MM.1S (cell line): ENCODE measurements around the gene TNFRSF8.

Experiments used
- DNase-seq: peaks from one replicate; pipeline ENCODE4 v3.0.0-alpha.2; 2015
- H2AFZ ChIP-seq: fragments of 300-600 bp; sonication (generic); 2 replicates; pipeline ENCODE4 v1.6.0; 2016; ENCODE audit warnings: antibody characterized with exemption, low read length
- H3F3A ChIP-seq: fragments of 300-600 bp; sonication (generic); 2 replicates; pipeline ENCODE4 v1.6.1; 2016; ENCODE audit warnings: mild to moderate bottlenecking, antibody characterized with exemption, low read length, moderate library complexity, mixed read lengths; ENCODE audit not compliant: insufficient read depth
- H3K27ac ChIP-seq: fragments of 300-600 bp; sonication (generic); 2 replicates; pipeline ENCODE4 v1.5.1; 2016; ENCODE audit warnings: mild to moderate bottlenecking, low read length
- H3K27me3 ChIP-seq: fragments of 300-600 bp; sonication (generic); replicated peaks from 2 replicates; pipeline ENCODE4 v1.6.0; 2016; ENCODE audit warnings: low read length; ENCODE audit not compliant: insufficient read depth
- H3K36me3 ChIP-seq: fragments of 300-600 bp; sonication (generic); replicated peaks from 2 replicates; pipeline ENCODE4 v1.6.1; 2016; ENCODE audit warnings: mild to moderate bottlenecking, low read length, mixed read lengths; ENCODE audit not compliant: insufficient read depth
- H3K4me1 ChIP-seq: fragments of 300-600 bp; sonication (generic); 2 replicates; pipeline ENCODE4 v1.6.1; 2016; ENCODE audit warnings: low read length, mixed read lengths
- H3K4me2 ChIP-seq: fragments of 300-600 bp; sonication (generic); 2 replicates; pipeline ENCODE4 v1.6.0; 2016; ENCODE audit warnings: low read depth, low read length
- H3K4me3 ChIP-seq: fragments of 300-600 bp; sonication (generic); 2 replicates; pipeline ENCODE4 v1.5.1; 2016; ENCODE audit warnings: low read length, mixed read lengths
- H3K79me2 ChIP-seq: fragments of 300-600 bp; sonication (generic); 2 replicates; pipeline ENCODE4 v1.6.1; 2016; ENCODE audit warnings: mixed run types, low read length, mixed read lengths
- H3K9ac ChIP-seq: fragments of 300-600 bp; sonication (generic); 2 replicates; pipeline ENCODE4 v1.6.1; 2016; ENCODE audit warnings: low read length, mixed read lengths
- H3K9me2 ChIP-seq: fragments of 300-600 bp; sonication (generic); replicated peaks from 2 replicates; pipeline ENCODE4 v1.6.1; 2016; ENCODE audit warnings: mild to moderate bottlenecking, low read length, mixed read lengths; ENCODE audit not compliant: insufficient read depth
- H3K9me3 ChIP-seq: fragments of 300-600 bp; sonication (generic); replicated peaks from 2 replicates; pipeline ENCODE4 v1.6.1; 2016; ENCODE audit warnings: mild to moderate bottlenecking, low read length, mixed read lengths; ENCODE audit not compliant: insufficient read depth
- H4K20me1 ChIP-seq: fragments of 300-600 bp; sonication (generic); 2 replicates; pipeline ENCODE4 v1.6.1; 2016; ENCODE audit warnings: mild to moderate bottlenecking, low read length, moderate library complexity, mixed read lengths; ENCODE audit not compliant: insufficient read depth
- EZH2 ChIP-seq: fragments of 300-600 bp; sonication (generic); optimal IDR thresholded peaks from 2 replicates; pipeline ENCODE3; 2017; ENCODE audit warnings: low read depth, mild to moderate bottlenecking, antibody characterized with exemption, low read length, mixed read lengths
- EZH2phosphoT487 ChIP-seq: fragments of 300-600 bp; sonication (generic); IDR thresholded peaks from 2 replicates; pipeline ENCODE4 v1.6.1; 2018; ENCODE audit warnings: antibody characterized with exemption, low read length
- TF ChIP-seq, protein P1 (sequence below): fragments of 300-600 bp; sonication (generic); IDR thresholded peaks from 2 replicates; pipeline ENCODE4 v1.5.1; 2016; ENCODE audit warnings: antibody characterized with exemption, low read length, mixed read lengths

The TNFRSF8 gene

GRCh38 chr1:12035312-12035711 lies 27.8 kb upstream of the TNFRSF8 start:
- no peak overlapping the region for H2AFZ ChIP-seq
- no peak for TF ChIP-seq EZH2
- no peak for TF ChIP-seq EZH2phosphoT487
- TF ChIP-seq, protein P1, sequence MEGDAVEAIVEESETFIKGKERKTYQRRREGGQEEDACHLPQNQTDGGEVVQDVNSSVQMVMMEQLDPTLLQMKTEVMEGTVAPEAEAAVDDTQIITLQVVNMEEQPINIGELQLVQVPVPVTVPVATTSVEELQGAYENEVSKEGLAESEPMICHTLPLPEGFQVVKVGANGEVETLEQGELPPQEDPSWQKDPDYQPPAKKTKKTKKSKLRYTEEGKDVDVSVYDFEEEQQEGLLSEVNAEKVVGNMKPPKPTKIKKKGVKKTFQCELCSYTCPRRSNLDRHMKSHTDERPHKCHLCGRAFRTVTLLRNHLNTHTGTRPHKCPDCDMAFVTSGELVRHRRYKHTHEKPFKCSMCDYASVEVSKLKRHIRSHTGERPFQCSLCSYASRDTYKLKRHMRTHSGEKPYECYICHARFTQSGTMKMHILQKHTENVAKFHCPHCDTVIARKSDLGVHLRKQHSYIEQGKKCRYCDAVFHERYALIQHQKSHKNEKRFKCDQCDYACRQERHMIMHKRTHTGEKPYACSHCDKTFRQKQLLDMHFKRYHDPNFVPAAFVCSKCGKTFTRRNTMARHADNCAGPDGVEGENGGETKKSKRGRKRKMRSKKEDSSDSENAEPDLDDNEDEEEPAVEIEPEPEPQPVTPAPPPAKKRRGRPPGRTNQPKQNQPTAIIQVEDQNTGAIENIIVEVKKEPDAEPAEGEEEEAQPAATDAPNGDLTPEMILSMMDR, result no peak
- H3K4me2 ChIP-seq, result no peak overlapping the region
- no peak overlapping the region for H3K27ac ChIP-seq
- no peak overlapping the region for H3K9ac ChIP-seq
- H4K20me1 ChIP-seq, result no peaks in the 10 kb centered on the region
- no peak overlapping the region for H3K4me3 ChIP-seq
- DNase-seq, result no peak
- H3F3A ChIP-seq, result peaks cover 7% of the 10 kb centered on the region
- H3K9me3 ChIP-seq, result no peaks in the 10 kb centered on the region
- H3K79me2 ChIP-seq, result no peaks in the 10 kb centered on the region
- H3K36me3 ChIP-seq, result no peaks in the 10 kb centered on the region
- no peaks in the 10 kb centered on the region for H3K9me2 ChIP-seq
- H3K27me3 ChIP-seq, result no peaks in the 10 kb centered on the region
- H3K4me1 ChIP-seq, result no peaks in the 10 kb centered on the region

DNA sequence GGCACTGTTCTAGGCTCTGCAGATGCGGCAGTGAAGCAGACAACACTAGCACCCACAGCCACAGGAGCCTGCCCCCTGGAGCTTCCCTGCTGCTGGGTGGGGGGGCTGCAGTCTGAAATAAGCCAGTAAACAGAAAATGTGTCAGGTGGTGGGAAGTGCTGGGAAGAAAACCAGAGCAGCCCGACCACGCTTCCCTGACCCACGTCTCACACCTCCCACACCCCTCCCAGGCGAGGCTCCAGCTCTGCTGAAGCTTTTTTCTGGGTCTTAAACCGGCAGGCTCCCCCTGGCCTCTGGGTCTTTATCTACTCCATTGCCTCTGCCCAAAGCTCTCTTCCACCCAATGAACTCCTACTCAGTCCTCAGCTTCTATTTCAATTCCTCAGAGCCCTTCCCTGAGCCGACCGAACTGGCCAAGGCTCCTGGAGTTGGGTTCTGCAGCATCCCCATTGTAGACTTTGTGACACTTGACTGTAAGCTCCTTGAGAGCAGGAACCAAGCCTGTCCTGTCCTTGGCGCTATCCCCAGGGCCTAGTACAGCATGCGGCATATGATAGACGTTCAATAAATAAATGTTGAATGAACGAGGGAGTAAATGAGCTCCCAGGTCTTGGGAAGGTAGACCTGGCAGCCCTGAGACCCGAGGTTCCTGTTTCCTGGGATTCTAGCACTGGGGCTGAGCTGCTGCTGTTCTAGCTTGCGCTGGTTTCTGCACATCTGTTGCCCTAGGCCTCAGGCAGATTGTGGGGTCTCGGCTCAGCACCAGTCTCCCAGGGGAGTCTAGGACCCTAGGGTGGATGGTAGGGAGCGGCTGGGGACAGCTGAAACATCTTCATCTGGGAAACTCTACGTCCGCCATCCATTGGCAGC lies 25.4 kb upstream of the TNFRSF8 start:
- Histone ChIP-seq H3K79me2 (no peaks in the 10 kb centered on the region), H3F3A (peaks cover 14% of the 10 kb centered on the region), H3K27ac (no peak overlapping the region), H3K27me3 (no peaks in the 10 kb centered on the region), H3K9me2 (no peaks in the 10 kb centered on the region), H3K4me1 (peaks cover 14% of the 10 kb centered on the region), H4K20me1 (no peaks in the 10 kb centered on the region), H2AFZ (no peak overlapping the region), H3K9ac (no peak overlapping the region), H3K9me3 (no peaks in the 10 kb centered on the region), H3K36me3 (no peaks in the 10 kb centered on the region), H3K4me3 (no peak overlapping the region), H3K4me2 (no peak overlapping the region)
- no peak for DNase-seq
- TF ChIP-seq EZH2phosphoT487 (no peak), EZH2 (no peak)
- TF ChIP-seq, protein P1, result no peak

DNA sequence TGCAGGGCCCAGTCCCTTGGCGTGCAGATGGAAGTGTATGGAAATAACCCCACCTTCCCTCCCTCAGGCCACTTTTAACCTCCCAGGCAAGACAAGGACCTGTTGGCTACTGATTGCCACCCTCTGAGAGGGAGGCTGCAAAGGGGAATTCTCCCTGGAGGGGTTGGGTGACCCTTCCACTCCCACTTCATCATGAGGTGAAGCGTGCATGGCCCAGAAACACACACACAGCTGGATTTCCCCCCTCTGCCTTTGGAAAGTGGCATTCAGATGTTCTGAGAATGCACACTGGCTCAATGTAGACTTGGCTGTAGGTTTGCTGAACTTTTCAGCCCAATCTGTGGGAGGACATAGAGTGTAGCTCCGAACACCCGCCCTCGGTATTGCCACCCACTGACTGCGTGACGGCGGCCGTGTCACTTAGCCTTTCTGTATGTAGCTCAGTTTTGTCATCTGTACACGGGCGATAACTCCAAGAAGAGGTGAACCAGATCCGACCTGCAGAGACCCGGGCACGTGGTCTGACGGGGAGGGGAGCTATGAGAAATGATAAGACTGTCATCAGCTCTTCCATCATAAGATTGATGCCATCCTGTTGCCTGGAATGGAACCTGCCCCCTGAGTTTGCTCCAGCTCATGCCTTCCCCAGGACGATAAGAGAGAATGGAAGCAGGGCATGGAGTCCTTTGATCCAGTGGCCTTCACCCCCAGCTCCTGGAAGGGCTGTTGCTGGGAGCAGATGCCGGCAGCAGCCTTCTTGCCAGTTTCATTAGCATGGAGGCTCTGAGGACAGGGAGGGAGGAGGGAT lies 24.5 kb upstream of the TNFRSF8 start:
- Histone ChIP-seq H3K79me2 (no peaks in the 10 kb centered on the region), H3K9me3 (no peaks in the 10 kb centered on the region), H2AFZ (no peak overlapping the region), H4K20me1 (no peaks in the 10 kb centered on the region), H3K27ac (no peak overlapping the region), H3K27me3 (no peaks in the 10 kb centered on the region), H3K4me3 (no peak overlapping the region), H3F3A (peaks cover 14% of the 10 kb centered on the region), H3K4me2 (no peak overlapping the region), H3K9me2 (no peaks in the 10 kb centered on the region), H3K9ac (no peak overlapping the region), H3K36me3 (no peaks in the 10 kb centered on the region), H3K4me1 (peaks cover 14% of the 10 kb centered on the region)
- TF ChIP-seq EZH2 (no peak), EZH2phosphoT487 (no peak)
- TF ChIP-seq, protein P1, result no peak
- no peak for DNase-seq
